Suprapubic skin (tissue), 3 donors: Measurements from ENCODE around the gene ADGRD1.

Experiments
- POLR2A ChIP-seq, 2 donors: fragments of 450-650 bp; IDR thresholded peaks; one replicate each; pipeline ENCODE4 v1.6.1; 2017; ENCODE audit warnings: antibody characterized with exemption in 2 of 2, mild to moderate bottlenecking in 2 of 2, moderate library complexity in 2 of 2
- TF ChIP-seq, protein P1 (sequence below), 2 donors: fragments of 200-600 bp in 1 of 2; fragments of 450-650 bp in 1 of 2; sonication (generic) in 1 of 2; IDR thresholded peaks; one replicate each; pipeline ENCODE4 v1.5.1; 2016 to 2019; ENCODE audit warnings: antibody characterized with exemption in 2 of 2, mild to moderate bottlenecking in 1 of 2, moderate library complexity in 1 of 2

DNA sequence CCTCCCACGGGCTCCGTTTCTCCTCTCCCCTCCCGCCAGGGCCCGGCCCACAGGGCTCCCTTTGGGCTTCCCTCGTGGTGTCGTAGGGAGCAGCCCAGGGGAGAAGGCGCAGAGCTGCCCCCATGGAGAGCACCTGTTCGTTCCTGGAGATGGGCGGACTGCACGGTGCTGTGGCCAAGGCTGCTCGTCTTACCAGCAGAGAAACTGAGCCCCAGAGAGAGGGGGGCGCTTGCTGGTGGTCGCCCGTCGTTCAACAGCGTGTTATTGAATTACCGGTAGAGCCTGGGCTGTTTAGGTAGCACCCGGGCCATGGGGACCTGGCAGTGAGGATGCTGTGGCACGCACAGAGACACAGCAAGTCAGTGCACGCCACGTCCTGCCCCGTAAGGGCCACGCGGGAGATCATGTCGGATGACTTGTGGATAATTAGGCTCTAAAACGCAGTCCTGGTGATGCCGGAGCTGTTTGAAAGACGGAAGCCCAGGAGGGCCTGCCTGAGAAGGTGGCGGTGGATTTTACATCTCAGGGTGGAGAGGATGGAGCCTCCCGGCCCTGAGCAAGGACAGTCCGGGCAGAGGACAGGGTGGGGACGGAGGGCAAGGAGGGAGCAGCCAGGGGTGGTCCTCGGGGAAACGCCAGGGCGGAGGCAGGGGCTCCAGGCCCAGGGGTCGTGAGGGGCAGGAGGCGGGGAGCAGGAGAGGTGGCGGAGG is 134.4 kb downstream of the ADGRD1 start:
- TF ChIP-seq, protein P1, sequence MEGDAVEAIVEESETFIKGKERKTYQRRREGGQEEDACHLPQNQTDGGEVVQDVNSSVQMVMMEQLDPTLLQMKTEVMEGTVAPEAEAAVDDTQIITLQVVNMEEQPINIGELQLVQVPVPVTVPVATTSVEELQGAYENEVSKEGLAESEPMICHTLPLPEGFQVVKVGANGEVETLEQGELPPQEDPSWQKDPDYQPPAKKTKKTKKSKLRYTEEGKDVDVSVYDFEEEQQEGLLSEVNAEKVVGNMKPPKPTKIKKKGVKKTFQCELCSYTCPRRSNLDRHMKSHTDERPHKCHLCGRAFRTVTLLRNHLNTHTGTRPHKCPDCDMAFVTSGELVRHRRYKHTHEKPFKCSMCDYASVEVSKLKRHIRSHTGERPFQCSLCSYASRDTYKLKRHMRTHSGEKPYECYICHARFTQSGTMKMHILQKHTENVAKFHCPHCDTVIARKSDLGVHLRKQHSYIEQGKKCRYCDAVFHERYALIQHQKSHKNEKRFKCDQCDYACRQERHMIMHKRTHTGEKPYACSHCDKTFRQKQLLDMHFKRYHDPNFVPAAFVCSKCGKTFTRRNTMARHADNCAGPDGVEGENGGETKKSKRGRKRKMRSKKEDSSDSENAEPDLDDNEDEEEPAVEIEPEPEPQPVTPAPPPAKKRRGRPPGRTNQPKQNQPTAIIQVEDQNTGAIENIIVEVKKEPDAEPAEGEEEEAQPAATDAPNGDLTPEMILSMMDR (IDR thresholded peaks at IDR 0.05) = no peak
- TF ChIP-seq POLR2A (IDR thresholded peaks at IDR 0.05) = no peak
